SU-DHL-6 (cell line): ENCODE results near the gene RBM12.
"Not testable (repeated sequence)": the region's sequence is repeated elsewhere in the genome, so short reads cannot be mapped to it uniquely, and the experiment has no call there.

Experiments used
- EZH2phosphoT487 ChIP-seq: fragments of 200-600 bp; sonication (generic), shearing (Covaris generic); conservative IDR thresholded peaks from 2 replicates; pipeline ENCODE4 v1.6.1; 2018; ENCODE audit warnings: mild to moderate bottlenecking, antibody characterized with exemption, low read length, moderate library complexity, mixed read lengths
- TF ChIP-seq, protein P1 (sequence below): fragments of 200-600 bp; sonication (generic); IDR thresholded peaks from one replicate; pipeline ENCODE4 v1.5.1; 2017; ENCODE audit warnings: antibody characterized with exemption, mild to moderate bottlenecking, low read length, moderate library complexity; ENCODE audit not compliant: insufficient read depth, poor library complexity, severe bottlenecking

DNA sequence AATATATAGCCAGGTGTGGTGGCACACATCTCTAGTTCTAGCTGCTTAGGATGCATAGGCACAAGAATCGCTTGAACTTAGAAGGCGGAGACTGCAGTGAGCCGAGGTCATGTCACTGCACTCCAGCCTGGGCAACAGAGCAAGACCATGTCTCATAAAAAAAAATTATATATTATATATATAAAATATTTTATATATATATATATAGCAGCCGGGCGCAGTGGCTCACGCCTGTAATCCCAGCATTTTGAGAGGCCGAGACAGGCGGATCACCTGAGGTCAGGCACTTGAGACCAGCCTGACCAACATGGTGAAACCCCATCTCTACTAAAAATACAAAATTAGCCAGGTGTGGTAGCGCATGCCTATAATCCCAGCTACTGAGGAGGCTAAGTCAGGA is 20.7 kb upstream of the RBM12 start:
- TF ChIP-seq, protein P1, sequence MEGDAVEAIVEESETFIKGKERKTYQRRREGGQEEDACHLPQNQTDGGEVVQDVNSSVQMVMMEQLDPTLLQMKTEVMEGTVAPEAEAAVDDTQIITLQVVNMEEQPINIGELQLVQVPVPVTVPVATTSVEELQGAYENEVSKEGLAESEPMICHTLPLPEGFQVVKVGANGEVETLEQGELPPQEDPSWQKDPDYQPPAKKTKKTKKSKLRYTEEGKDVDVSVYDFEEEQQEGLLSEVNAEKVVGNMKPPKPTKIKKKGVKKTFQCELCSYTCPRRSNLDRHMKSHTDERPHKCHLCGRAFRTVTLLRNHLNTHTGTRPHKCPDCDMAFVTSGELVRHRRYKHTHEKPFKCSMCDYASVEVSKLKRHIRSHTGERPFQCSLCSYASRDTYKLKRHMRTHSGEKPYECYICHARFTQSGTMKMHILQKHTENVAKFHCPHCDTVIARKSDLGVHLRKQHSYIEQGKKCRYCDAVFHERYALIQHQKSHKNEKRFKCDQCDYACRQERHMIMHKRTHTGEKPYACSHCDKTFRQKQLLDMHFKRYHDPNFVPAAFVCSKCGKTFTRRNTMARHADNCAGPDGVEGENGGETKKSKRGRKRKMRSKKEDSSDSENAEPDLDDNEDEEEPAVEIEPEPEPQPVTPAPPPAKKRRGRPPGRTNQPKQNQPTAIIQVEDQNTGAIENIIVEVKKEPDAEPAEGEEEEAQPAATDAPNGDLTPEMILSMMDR, result not testable (repeated sequence)
- not testable (repeated sequence) for TF ChIP-seq EZH2phosphoT487
